H9 (cell line): ENCODE data around the gene GNPTAB. TPM values are rescaled to one million over a fixed set of nuclear protein-coding genes. Genes with fewer than 3 reads are reported as not detected.

Source experiments
- DNase-seq: peaks from one replicate; pipeline ENCODE4 v3.0.0-alpha.2; 2017
- H2AFZ ChIP-seq: one replicate; pipeline ENCODE4 v1.6.1; 2013; ENCODE audit warnings: mild to moderate bottlenecking, low read length, control low read depth, moderate library complexity
- H2AK5ac ChIP-seq: 2 replicates; pipeline ENCODE4 v1.6.1; 2013; ENCODE audit warnings: low read length, control low read depth, mixed read lengths; ENCODE audit not compliant: insufficient read length
- H2BK120ac ChIP-seq: one replicate; pipeline ENCODE4 v1.6.1; 2013; ENCODE audit warnings: low read depth, mild to moderate bottlenecking, low read length, control low read depth, inconsistent platforms; ENCODE audit not compliant: poor library complexity, severe bottlenecking
- H2BK12ac ChIP-seq: 2 replicates; pipeline ENCODE4 v1.6.1; 2013; ENCODE audit warnings: low read length, control low read depth, mixed read lengths, low read depth; ENCODE audit not compliant: insufficient read length
- H2BK15ac ChIP-seq: 2 replicates; pipeline ENCODE4 v1.6.1; 2013; ENCODE audit warnings: low read depth, low read length, control low read depth
- H2BK20ac ChIP-seq: one replicate; pipeline ENCODE4 v1.6.1; 2013; ENCODE audit warnings: low read depth, mild to moderate bottlenecking, low read length, control low read depth, inconsistent platforms; ENCODE audit not compliant: poor library complexity, severe bottlenecking
- H2BK5ac ChIP-seq: 2 replicates; pipeline ENCODE4 v1.6.1; 2013; ENCODE audit warnings: low read length, control low read depth, mixed read lengths; ENCODE audit not compliant: insufficient read length
- H3K14ac ChIP-seq: 2 replicates; pipeline ENCODE4 v1.6.1; 2013; ENCODE audit warnings: low read length, control low read depth; ENCODE audit not compliant: insufficient read depth
- H3K18ac ChIP-seq: 2 replicates; pipeline ENCODE4 v1.6.1; 2013; ENCODE audit warnings: low read depth, mild to moderate bottlenecking, mixed read lengths, low read length, control low read depth; ENCODE audit not compliant: insufficient read length
- H3K23ac ChIP-seq: 2 replicates; pipeline ENCODE4 v1.6.1; 2013; ENCODE audit warnings: low read length, control low read depth, mixed read lengths, low read depth; ENCODE audit not compliant: insufficient read length
- H3K23me2 ChIP-seq: 2 replicates; pipeline ENCODE4 v1.6.1; 2013; ENCODE audit warnings: low read depth, mild to moderate bottlenecking, mixed read lengths, low read length, control low read depth; ENCODE audit not compliant: insufficient read length, poor library complexity, severe bottlenecking
- H3K27ac ChIP-seq: 2 replicates; pipeline ENCODE4 v1.5.1; 2013; ENCODE audit warnings: low read length, control low read depth, mixed read lengths, low read depth; ENCODE audit not compliant: insufficient read length
- H3K27me3 ChIP-seq: 2 replicates; pipeline ENCODE4 v1.6.1; 2013; ENCODE audit warnings: low read length, control low read depth, inconsistent platforms; ENCODE audit not compliant: insufficient read depth
- H3K4ac ChIP-seq: 2 replicates; pipeline ENCODE4 v1.6.1; 2013; ENCODE audit warnings: low read depth, mild to moderate bottlenecking, control low read depth, inconsistent platforms, low read length, moderate library complexity
- H3K4me1 ChIP-seq: 2 replicates; pipeline ENCODE4 v1.6.1; 2013; ENCODE audit warnings: low read length, control low read depth, inconsistent platforms; ENCODE audit not compliant: insufficient read depth
- H3K4me2 ChIP-seq: 2 replicates; pipeline ENCODE4 v1.6.1; 2013; ENCODE audit warnings: low read length, control low read depth, mixed read lengths; ENCODE audit not compliant: insufficient read length, insufficient read depth
- H3K56ac ChIP-seq: 2 replicates; pipeline ENCODE4 v1.6.1; 2013; ENCODE audit warnings: low read depth, mild to moderate bottlenecking, mixed read lengths, low read length, control low read depth; ENCODE audit not compliant: insufficient read length
- H3K79me1 ChIP-seq: 2 replicates; pipeline ENCODE4 v1.6.1; 2013; ENCODE audit warnings: low read depth, mild to moderate bottlenecking, moderate library complexity, low read length, control low read depth, inconsistent platforms; ENCODE audit not compliant: insufficient read depth, poor library complexity, severe bottlenecking
- H3K79me2 ChIP-seq: 2 replicates; pipeline ENCODE4 v1.6.1; 2013; ENCODE audit warnings: low read length, control low read depth, inconsistent platforms; ENCODE audit not compliant: insufficient read depth
- H3K9ac ChIP-seq: 2 replicates; pipeline ENCODE4 v1.6.1; 2013; ENCODE audit warnings: low read length, control low read depth, mixed read lengths; ENCODE audit not compliant: insufficient read length; ENCODE audit errors: extremely low read depth
- H3K9me3 ChIP-seq: one replicate; pipeline ENCODE4 v1.6.1; 2013; ENCODE audit warnings: low read depth, low read length, inconsistent platforms; ENCODE audit not compliant: control insufficient read depth
- H3T11ph ChIP-seq: one replicate; pipeline ENCODE4 v1.6.1; 2013; ENCODE audit warnings: mild to moderate bottlenecking, low read length, control low read depth, inconsistent platforms
- H4K20me1 ChIP-seq: one replicate; pipeline ENCODE4 v1.6.1; 2013; ENCODE audit not compliant: control insufficient read depth, insufficient read length, insufficient read depth
- H4K5ac ChIP-seq: 2 replicates; pipeline ENCODE4 v1.6.1; 2013; ENCODE audit warnings: low read depth, mild to moderate bottlenecking, mixed read lengths, low read length, control low read depth; ENCODE audit not compliant: insufficient read length
- H4K8ac ChIP-seq: replicated peaks from 2 replicates; pipeline ENCODE4 v1.6.1; 2013; ENCODE audit warnings: low read length, control low read depth, mixed read lengths, low read depth; ENCODE audit not compliant: insufficient read length
- H4K91ac ChIP-seq: 2 replicates; pipeline ENCODE4 v1.6.1; 2013; ENCODE audit warnings: low read depth, mild to moderate bottlenecking, moderate library complexity, mixed read lengths, low read length, control low read depth; ENCODE audit not compliant: insufficient read length
- H3K27ac Mint-ChIP-seq, 3 experiments: 2 replicates in 2 of 3; 3 replicates in 1 of 3; pipeline ENCODE4 v1.8.0; 2020 to 2021; ENCODE audit warnings: mixed read lengths in 3 of 3, mild to moderate bottlenecking in 1 of 3, moderate library complexity in 1 of 3
- H3K27me3 Mint-ChIP-seq: 2 replicates; pipeline ENCODE4 v1.8.0; 2021; ENCODE audit warnings: low read depth, mild to moderate bottlenecking, moderate library complexity, mixed read lengths
- H3K36me3 Mint-ChIP-seq, 3 experiments: 2 replicates in 2 of 3; 3 replicates in 1 of 3; pipeline ENCODE4 v1.8.0; 2020 to 2021; ENCODE audit warnings: low read depth in 3 of 3, mixed read lengths in 3 of 3; ENCODE audit not compliant: insufficient read depth in 1 of 3
- H3K4me1 Mint-ChIP-seq, 2 experiments: 2 replicates each; pipeline ENCODE4 v1.8.0; 2020; ENCODE audit warnings: mixed read lengths in 2 of 2
- H3K4me3 Mint-ChIP-seq, 2 experiments: 2 replicates in 1 of 2; 3 replicates in 1 of 2; pipeline ENCODE4 v1.8.0; 2020 to 2021; ENCODE audit warnings: mild to moderate bottlenecking in 2 of 2, mixed read lengths in 2 of 2, moderate library complexity in 1 of 2
- H3K9me3 Mint-ChIP-seq, 2 experiments: 2 replicates in 1 of 2; 3 replicates in 1 of 2; pipeline ENCODE4 v1.8.0; 2020; ENCODE audit warnings: mild to moderate bottlenecking in 2 of 2, mixed read lengths in 2 of 2, moderate library complexity in 1 of 2
- WGBS: extraction: QIAGEN DNeasy Blood & Tissue Kit; methylation state at CpG from one replicate; pipeline ENCODE4 v1.1.7; 2013; ENCODE audit warnings: missing lambda C conversion rate, low lambda C conversion rate, mixed read lengths; ENCODE audit not compliant: insufficient read length; ENCODE audit errors: extremely low coverage; 5-methylcytosine and 5-hydroxymethylcytosine counted together
- total RNA-seq: library from RNA; stranded (reverse); gene quantifications from 2 replicates; pipeline ENCODE4 v1.2.1, GENCODE V29; 2021
- TF ChIP-seq, protein P1 (sequence below): fragments of 200-600 bp; sonication (generic); conservative IDR thresholded peaks from 3 replicates; pipeline ENCODE4 v1.8.0; 2021; ENCODE audit warnings: antibody characterized with exemption, mild to moderate bottlenecking

The GNPTAB gene
- total RNA-seq, 1 experiment from 2014 or later = 44.3 TPM

DNA sequence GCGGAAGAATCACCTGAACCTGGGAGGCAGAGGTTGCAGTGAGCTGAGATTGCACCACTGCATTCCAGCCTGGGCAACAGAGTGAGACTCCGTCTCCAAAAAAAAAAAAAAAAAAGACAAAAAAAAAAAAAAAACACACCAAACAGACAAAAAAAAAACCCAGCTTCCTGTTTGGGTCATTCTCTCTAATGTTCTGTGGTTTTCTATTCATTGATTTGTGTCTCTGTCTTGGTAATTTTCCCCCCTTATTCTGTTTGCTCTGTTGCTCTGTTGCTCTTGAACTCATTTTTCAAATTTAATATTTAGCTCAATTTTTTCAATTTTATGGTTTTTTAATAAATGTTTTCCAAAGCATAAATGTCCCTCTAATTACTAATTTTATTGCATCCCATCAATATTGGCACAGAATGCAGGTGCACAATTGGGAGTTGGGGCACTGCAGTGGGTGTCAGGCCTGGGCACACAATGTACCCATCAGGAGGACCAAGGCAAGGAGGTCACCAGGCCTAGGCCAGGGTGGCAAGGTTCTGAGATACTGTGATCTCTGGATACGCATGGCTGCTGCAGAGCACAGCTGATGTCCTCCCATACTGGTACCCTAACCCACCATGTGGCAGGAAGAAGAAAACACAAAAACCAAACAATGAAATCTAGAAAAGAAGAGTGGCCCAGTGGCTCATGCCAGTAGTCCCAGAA, 8.0 kb upstream of the GNPTAB start:
- Histone ChIP-seq H3K4me1 (no peaks in the 10 kb centered on the region), H3K23me2 (no peaks in the 10 kb centered on the region), H3K27ac (no peak overlapping the region), H3K18ac (no peak overlapping the region), H3K4ac (no peak overlapping the region), H3K79me1 (no peaks in the 10 kb centered on the region), H3T11ph (no peak overlapping the region), H2BK15ac (no peak overlapping the region), H3K9me3 (no peaks in the 10 kb centered on the region), H2AK5ac (no peak overlapping the region), H4K8ac (no peak overlapping the region), H3K79me2 (no peaks in the 10 kb centered on the region), H4K91ac (no peak overlapping the region), H4K5ac (peak overlapping the region; percentile 33), H3K9ac (no peak overlapping the region), H3K56ac (no peak overlapping the region), H3K4me2 (no peak overlapping the region), H3K27me3 (no peaks in the 10 kb centered on the region), H2BK5ac (no peak overlapping the region), H2AFZ (no peak overlapping the region), H3K23ac (no peak overlapping the region), H4K20me1 (no peaks in the 10 kb centered on the region), H2BK12ac (peak overlapping the region; percentile 23), H2BK20ac (no peak overlapping the region), H2BK120ac (no peak overlapping the region), H3K14ac (no peak overlapping the region)
- Mint-ChIP-seq H3K4me1 (0 out of 4 replicates have a peak, but pooled peaks cover 0 to 2% of the 10 kb centered on the region in 2 experiments), H3K27me3 (no peaks in the 10 kb centered on the region), H3K36me3 (no peaks in the 10 kb centered on the region), H3K9me3 (peaks cover 0 to 2% of the 10 kb centered on the region in 2 experiments; a peak in 1 of 5 replicates), H3K4me3 (no peak overlapping the region), H3K27ac (no peak overlapping the region; a peak in 1 of 7 replicates)
- TF ChIP-seq, protein P1, sequence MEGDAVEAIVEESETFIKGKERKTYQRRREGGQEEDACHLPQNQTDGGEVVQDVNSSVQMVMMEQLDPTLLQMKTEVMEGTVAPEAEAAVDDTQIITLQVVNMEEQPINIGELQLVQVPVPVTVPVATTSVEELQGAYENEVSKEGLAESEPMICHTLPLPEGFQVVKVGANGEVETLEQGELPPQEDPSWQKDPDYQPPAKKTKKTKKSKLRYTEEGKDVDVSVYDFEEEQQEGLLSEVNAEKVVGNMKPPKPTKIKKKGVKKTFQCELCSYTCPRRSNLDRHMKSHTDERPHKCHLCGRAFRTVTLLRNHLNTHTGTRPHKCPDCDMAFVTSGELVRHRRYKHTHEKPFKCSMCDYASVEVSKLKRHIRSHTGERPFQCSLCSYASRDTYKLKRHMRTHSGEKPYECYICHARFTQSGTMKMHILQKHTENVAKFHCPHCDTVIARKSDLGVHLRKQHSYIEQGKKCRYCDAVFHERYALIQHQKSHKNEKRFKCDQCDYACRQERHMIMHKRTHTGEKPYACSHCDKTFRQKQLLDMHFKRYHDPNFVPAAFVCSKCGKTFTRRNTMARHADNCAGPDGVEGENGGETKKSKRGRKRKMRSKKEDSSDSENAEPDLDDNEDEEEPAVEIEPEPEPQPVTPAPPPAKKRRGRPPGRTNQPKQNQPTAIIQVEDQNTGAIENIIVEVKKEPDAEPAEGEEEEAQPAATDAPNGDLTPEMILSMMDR = no peak
- DNase-seq = no peak
- WGBS = no CpG with 5 or more reads among the region's 3 CpGs
